Stomach (tissue), 4 donors: ENCODE results near the gene RASAL2.

ENCODE experiments used
- CTCF ChIP-seq, 7 experiments: fragments of 450-650 bp in 4 of 7; fragments of 200-600 bp in 3 of 7; sonication (generic) in 3 of 7; IDR thresholded peaks; one replicate each; pipeline ENCODE4 v1.5.1; 2016 to 2019; ENCODE audit warnings: antibody characterized with exemption in 7 of 7, control low read depth in 2 of 7, mild to moderate bottlenecking in 1 of 7
- EP300 ChIP-seq: sonication (generic); formaldehyde crosslinking; IDR thresholded peaks from one replicate; pipeline ENCODE4 v1.6.1; 2017; ENCODE audit warnings: antibody characterized with exemption
- POLR2A ChIP-seq, 4 donors: fragments of 450-650 bp; IDR thresholded peaks; one replicate each; pipeline ENCODE4 v1.6.1; 2016; ENCODE audit warnings: antibody characterized with exemption in 4 of 4, control low read depth in 2 of 4, mild to moderate bottlenecking in 1 of 4, moderate library complexity in 1 of 4
- POLR2AphosphoS5 ChIP-seq, 3 donors: sonication (generic); formaldehyde crosslinking; IDR thresholded peaks; one replicate each; pipeline ENCODE4 v1.6.1; 2016; ENCODE audit warnings: antibody characterized with exemption in 3 of 3

DNA sequence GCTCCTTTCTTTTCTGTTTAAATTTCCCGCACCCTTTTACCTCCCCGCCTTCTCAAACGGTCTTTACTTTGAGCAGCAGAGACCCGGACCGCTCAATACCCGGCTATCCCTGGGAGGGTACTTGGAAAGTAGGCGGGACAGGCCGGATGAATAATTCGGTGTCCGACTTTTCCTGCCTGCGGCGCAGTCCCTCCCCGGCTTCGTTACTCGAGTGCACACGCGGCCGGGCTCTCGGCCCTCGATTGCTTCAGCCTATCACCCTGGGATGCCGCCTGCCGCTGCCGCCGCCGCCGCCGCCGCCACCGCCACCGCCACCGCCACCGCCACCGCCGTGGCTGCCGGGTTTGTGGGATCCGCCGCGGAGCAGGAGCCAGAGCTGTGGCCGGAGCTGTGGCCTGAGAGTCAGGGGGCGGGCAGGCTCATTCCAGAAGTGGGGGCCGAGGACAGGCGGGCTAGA, 382 bp upstream of the RASAL2 start:
- TF ChIP-seq POLR2A (IDR thresholded peaks at IDR 0.05) (no peak), CTCF (IDR thresholded peaks at IDR 0.05) (no peak), EP300 (no peak), POLR2AphosphoS5 (IDR thresholded peaks at IDR 0.05) (peak in 2 of 3 donors; percentile 6 to 52)
